PC-9 (cell line): ENCODE measurements around the gene HAAO.

Source experiments
- CTCF ChIP-seq: fragments of 200-600 bp; sonication (generic); conservative IDR thresholded peaks from 2 replicates; pipeline ENCODE4 v1.6.1; 2017; ENCODE audit warnings: mixed run types, antibody characterized with exemption, mild to moderate bottlenecking, moderate library complexity
- EZH2 ChIP-seq: fragments of 200-600 bp; sonication (generic); IDR thresholded peaks from 2 replicates; pipeline ENCODE4 v1.8.0; 2017; ENCODE audit warnings: antibody characterized with exemption, low read depth

GRCh38 chr2:42723465-42723864 lies 68.9 kb downstream of the HAAO start:
- TF ChIP-seq CTCF (no peak), EZH2 (no peak)
